ENCODE results near the gene KCNIP1.

The KCNIP1 gene

GRCh38 chr5:170655920-170656319 is 152.1 kb downstream of the KCNIP1 start (continued):
- TF ChIP-seq SALL2 (tag by site-specific recombination; IDR thresholded peaks at IDR 0.05; ENCODE audit: borderline replicate concordance) = no peak
- TF ChIP-seq, protein P1, sequence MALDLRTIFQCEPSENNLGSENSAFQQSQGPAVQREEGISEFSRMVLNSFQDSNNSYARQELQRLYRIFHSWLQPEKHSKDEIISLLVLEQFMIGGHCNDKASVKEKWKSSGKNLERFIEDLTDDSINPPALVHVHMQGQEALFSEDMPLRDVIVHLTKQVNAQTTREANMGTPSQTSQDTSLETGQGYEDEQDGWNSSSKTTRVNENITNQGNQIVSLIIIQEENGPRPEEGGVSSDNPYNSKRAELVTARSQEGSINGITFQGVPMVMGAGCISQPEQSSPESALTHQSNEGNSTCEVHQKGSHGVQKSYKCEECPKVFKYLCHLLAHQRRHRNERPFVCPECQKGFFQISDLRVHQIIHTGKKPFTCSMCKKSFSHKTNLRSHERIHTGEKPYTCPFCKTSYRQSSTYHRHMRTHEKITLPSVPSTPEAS (tag by site-specific recombination; IDR thresholded peaks at IDR 0.05) = no peak
- TF ChIP-seq BCL11A (tag by site-specific recombination; IDR thresholded peaks at IDR 0.05; ENCODE audit: low read depth) = no peak
- TF ChIP-seq ZNF658 (tag by site-specific recombination; IDR thresholded peaks at IDR 0.05) = no peak
- TF ChIP-seq ZNF37A (tag by site-specific recombination; IDR thresholded peaks at IDR 0.05) = no peak
- TF ChIP-seq ZNF544 (tag by site-specific recombination; IDR thresholded peaks at IDR 0.05) = no peak
- TF ChIP-seq SCRT1 (tag by site-specific recombination; IDR thresholded peaks at IDR 0.05; ENCODE audit: borderline replicate concordance) = no peak
- no peak for TF ChIP-seq ZBTB6 (tag by site-specific recombination; IDR thresholded peaks at IDR 0.05)
- TF ChIP-seq ZNF610 (tag by site-specific recombination; IDR thresholded peaks at IDR 0.05; ENCODE audit: borderline replicate concordance) = no peak

DNA sequence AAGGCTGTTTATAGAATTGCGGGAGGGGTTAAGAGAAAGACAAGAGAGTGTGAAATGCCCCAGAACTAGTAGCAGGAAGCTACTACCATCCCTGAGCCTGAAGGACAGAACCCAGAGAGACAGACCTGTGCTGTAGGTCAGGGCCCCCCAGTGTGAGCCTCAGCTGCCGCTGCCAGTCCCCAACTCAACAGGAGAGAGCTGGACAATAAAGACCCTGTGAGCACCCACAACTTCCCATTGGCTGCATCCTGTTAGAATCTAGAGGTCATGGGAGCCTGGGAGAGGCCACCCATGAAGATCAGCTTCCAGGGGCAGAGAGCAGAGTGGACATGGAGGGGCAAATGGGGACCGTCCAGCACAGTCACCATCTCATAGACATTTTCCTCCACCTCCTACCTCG is 152.5 kb downstream of the KCNIP1 start:
- H3K4me3 ChIP-seq (ENCODE audit: low read depth, low read length) = no peak overlapping the region
- CTCF ChIA-PET = interaction anchor here (0.6 kb wide), 1 partner anchor 92 kb away, joined by 3 read pairs; no protein-coding TSS in a partner anchor
- POLR2A ChIA-PET = no interaction called here
- H3K9me3 ChIP-seq (ENCODE audit: control insufficient read depth, insufficient read depth, low read depth, low read length) = no peaks in the 10 kb centered on the region
- TF ChIP-seq ELK4 (IDR thresholded peaks at IDR 0.05; ENCODE audit: borderline replicate concordance, low read depth, low read length) = no peak
- no peak overlapping the region for H3K27ac ChIP-seq (ENCODE audit: extremely low read depth, low read depth, low read length)
- H3K4me1 ChIP-seq (ENCODE audit: control insufficient read depth, insufficient read depth, low read length) = no peaks in the 10 kb centered on the region
- no peaks in the 10 kb centered on the region for H3K36me3 ChIP-seq (ENCODE audit: control insufficient read depth in 2 of 2, insufficient read depth in 1 of 2, low read length in 2 of 2)

DNA sequence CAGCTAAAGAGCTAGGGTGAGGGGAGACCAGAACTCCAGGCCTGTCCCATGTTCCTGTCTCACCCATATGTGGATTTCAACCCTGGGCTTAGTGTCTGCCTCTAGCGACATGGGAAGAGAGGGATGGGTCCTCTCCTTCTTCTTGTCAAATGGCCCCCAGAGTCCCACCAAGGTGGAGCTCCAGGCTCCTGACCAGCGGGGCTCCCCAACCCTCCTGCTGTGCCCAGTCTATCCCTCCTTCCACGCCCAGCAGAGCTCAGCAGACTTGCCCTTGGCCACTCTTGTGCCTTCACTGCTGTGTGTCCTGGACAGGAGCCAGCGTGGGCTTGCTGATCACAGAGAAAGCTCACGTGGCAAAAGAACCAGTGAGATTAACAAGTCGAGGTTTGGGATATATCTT is 156.7 kb downstream of the KCNIP1 start:
- no peaks in the 10 kb centered on the region for H3K36me3 ChIP-seq (ENCODE audit: control insufficient read depth in 2 of 2, insufficient read depth in 1 of 2, low read length in 2 of 2)
- H3K4me3 ChIP-seq (ENCODE audit: low read depth, low read length) = no peak overlapping the region
- ChIA-PET POLR2A (no interaction called here), CTCF (interaction anchor here (0.7 to 1.5 kb wide), 3 partner anchors 20 to 391 kb away, joined by 3 read pairs; no protein-coding TSS in a partner anchor)
- H3K4me1 ChIP-seq (ENCODE audit: control insufficient read depth, insufficient read depth, low read length) = no peaks in the 10 kb centered on the region
- H3K9me3 ChIP-seq (ENCODE audit: control insufficient read depth, insufficient read depth, low read depth, low read length) = no peaks in the 10 kb centered on the region
- H3K27ac ChIP-seq (ENCODE audit: extremely low read depth, low read depth, low read length) = no peak overlapping the region
- TF ChIP-seq ZNF610 (tag by site-specific recombination; IDR thresholded peaks at IDR 0.05; ENCODE audit: borderline replicate concordance) (no peak), ZSCAN18 (tag by site-specific recombination; IDR thresholded peaks at IDR 0.05) (no peak), ZBTB44 (tag by site-specific recombination; IDR thresholded peaks at IDR 0.05) (no peak), ZNF354C (tag by site-specific recombination; IDR thresholded peaks at IDR 0.05; ENCODE audit: borderline replicate concordance, low read depth) (no peak), PRDM1 (tag by site-specific recombination; IDR thresholded peaks at IDR 0.05) (no peak), ZNF394 (tag by site-specific recombination; IDR thresholded peaks at IDR 0.05; ENCODE audit: borderline replicate concordance) (no peak), KLF7 (tag by site-specific recombination; IDR thresholded peaks at IDR 0.05; ENCODE audit: borderline replicate concordance) (no peak), ZNF704 (tag by site-specific recombination; IDR thresholded peaks at IDR 0.05) (no peak), ZNF585B (tag by site-specific recombination; IDR thresholded peaks at IDR 0.05) (no peak), ZIC2 (tag by site-specific recombination; IDR thresholded peaks at IDR 0.05) (no peak)
- TF ChIP-seq, protein P2, sequence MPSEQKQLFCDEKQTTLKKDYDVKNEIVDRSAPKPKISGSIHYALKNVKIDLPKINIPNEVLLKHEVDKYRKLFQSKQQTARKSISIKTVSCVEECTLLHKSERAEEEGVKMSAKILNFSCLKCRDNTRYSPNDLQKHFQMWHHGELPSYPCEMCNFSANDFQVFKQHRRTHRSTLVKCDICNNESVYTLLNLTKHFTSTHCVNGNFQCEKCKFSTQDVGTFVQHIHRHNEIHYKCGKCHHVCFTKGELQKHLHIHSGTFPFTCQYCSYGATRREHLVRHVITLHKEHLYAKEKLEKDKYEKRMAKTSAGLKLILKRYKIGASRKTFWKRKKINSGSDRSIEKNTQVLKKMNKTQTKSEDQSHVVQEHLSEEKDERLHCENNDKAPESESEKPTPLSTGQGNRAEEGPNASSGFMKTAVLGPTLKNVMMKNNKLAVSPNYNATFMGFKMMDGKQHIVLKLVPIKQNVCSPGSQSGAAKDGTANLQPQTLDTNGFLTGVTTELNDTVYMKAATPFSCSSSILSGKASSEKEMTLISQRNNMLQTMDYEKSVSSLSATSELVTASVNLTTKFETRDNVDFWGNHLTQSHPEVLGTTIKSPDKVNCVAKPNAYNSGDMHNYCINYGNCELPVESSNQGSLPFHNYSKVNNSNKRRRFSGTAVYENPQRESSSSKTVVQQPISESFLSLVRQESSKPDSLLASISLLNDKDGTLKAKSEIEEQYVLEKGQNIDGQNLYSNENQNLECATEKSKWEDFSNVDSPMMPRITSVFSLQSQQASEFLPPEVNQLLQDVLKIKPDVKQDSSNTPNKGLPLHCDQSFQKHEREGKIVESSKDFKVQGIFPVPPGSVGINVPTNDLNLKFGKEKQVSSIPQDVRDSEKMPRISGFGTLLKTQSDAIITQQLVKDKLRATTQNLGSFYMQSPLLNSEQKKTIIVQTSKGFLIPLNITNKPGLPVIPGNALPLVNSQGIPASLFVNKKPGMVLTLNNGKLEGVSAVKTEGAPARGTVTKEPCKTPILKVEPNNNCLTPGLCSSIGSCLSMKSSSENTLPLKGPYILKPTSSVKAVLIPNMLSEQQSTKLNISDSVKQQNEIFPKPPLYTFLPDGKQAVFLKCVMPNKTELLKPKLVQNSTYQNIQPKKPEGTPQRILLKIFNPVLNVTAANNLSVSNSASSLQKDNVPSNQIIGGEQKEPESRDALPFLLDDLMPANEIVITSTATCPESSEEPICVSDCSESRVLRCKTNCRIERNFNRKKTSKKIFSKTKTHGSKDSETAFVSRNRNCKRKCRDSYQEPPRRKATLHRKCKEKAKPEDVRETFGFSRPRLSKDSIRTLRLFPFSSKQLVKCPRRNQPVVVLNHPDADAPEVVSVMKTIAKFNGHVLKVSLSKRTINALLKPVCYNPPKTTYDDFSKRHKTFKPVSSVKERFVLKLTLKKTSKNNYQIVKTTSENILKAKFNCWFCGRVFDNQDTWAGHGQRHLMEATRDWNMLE (tag by site-specific recombination; conservative IDR thresholded peaks at IDR 0.05; ENCODE audit: low read depth) = no peak

Measured in HEK293 (cell line).